Panc1 (cell line): ENCODE data around the gene PTPRK. TPM values are rescaled to one million over a fixed set of nuclear protein-coding genes. Genes with fewer than 3 reads are reported as not detected.

Experiments
- ATAC-seq: fragments of 200-7000 bp; cut with Tn5 transposase; 2 replicates; pipeline ENCODE4 v1.9.1; 2020; ENCODE audit warnings: mild to moderate bottlenecking, moderate library complexity
- BruUV-seq: library from RNA; stranded (reverse); fragments of 400-500 nt; replicated peaks from 2 replicates; lab custom pipeline; 2021; lab: Mats Ljungman, UMichigan
- CTCF ChIA-PET: fragments of 300-600 bp; sonication (Branson Sonifier 250); formaldehyde crosslinking; loops from one replicate; lab custom pipeline; 2022; ENCODE audit warnings: antibody characterized with exemption; lab: Charles Lee
- POLR2A ChIA-PET: fragments of 300-600 bp; sonication (Branson Sonifier 250); formaldehyde crosslinking; loops from one replicate; lab custom pipeline; 2022; ENCODE audit warnings: antibody characterized with exemption; lab: Charles Lee
- DNase-seq: peaks from one replicate; pipeline ENCODE4 v3.0.0-alpha.2; 2010; ENCODE audit warnings: low read depth, low spot score
- H3K27ac ChIP-seq: 2 replicates; pipeline ENCODE4 v1.5.1; 2011; ENCODE audit warnings: mild to moderate bottlenecking, low read length, inconsistent platforms
- H3K27me3 ChIP-seq: fragments of 200-500 bp; sonication (Bioruptor generic); 2 replicates; pipeline ENCODE4 v1.6.0; 2014; ENCODE audit warnings: low read length, inconsistent platforms; ENCODE audit not compliant: control insufficient read depth, insufficient read depth
- H3K36me3 ChIP-seq: fragments of 200-500 bp; sonication (Bioruptor generic); 2 replicates; pipeline ENCODE4 v1.5.1; 2014; ENCODE audit warnings: inconsistent platforms, mild to moderate bottlenecking, low read length, moderate library complexity; ENCODE audit not compliant: control insufficient read depth, insufficient read depth
- H3K4me1 ChIP-seq: 2 replicates; pipeline ENCODE4 v1.5.1; 2011; ENCODE audit warnings: inconsistent platforms, mild to moderate bottlenecking, low read length, moderate library complexity; ENCODE audit not compliant: control insufficient read depth, insufficient read depth
- H3K4me3 ChIP-seq, 2 experiments: 2 replicates each; pipeline ENCODE4 v1.5.1; 2011 to 2012; ENCODE audit warnings: low read depth in 2 of 2, low read length in 2 of 2, mild to moderate bottlenecking in 2 of 2, inconsistent platforms in 1 of 2, moderate library complexity in 1 of 2
- H3K9me3 ChIP-seq: fragments of 200-500 bp; sonication (Bioruptor generic); 2 replicates; pipeline ENCODE4 v1.5.1; 2014; ENCODE audit warnings: low read depth, mild to moderate bottlenecking, inconsistent platforms, low read length, moderate library complexity; ENCODE audit not compliant: control insufficient read depth, insufficient read depth
- POLR2AphosphoS5 ChIP-seq: IDR thresholded peaks from 2 replicates; pipeline ENCODE4 v1.6.1; 2012; ENCODE audit warnings: mild to moderate bottlenecking, low read depth, low read length, moderate library complexity
- REST ChIP-seq, 2 experiments: IDR thresholded peaks; 2 replicates each; pipeline ENCODE4 v1.6.1; 2011 to 2012; ENCODE audit warnings: low read depth in 2 of 2, control low read depth in 1 of 2, low read length in 1 of 2, mild to moderate bottlenecking in 1 of 2, moderate library complexity in 1 of 2; ENCODE audit not compliant: insufficient read depth in 1 of 2
- SIN3A ChIP-seq: IDR thresholded peaks from 2 replicates; pipeline ENCODE4 v1.6.1; 2012; ENCODE audit warnings: low read depth, mild to moderate bottlenecking, low read length, moderate library complexity, borderline replicate concordance; ENCODE audit not compliant: insufficient read depth
- TCF7L2 ChIP-seq: IDR thresholded peaks from 2 replicates; pipeline ENCODE4 v1.6.1; 2011; ENCODE audit warnings: mild to moderate bottlenecking, low read depth, low read length, inconsistent platforms
- in situ Hi-C: cut with HindIII; loops from 2 replicates; pipeline ENCODE4 v1.10.0; 2016; ENCODE audit warnings: low sequenced_read_pairs, low pct_unique_long_range_greater_than_20kb
- intact Hi-C: fragments of 100-400 bp; cut with micrococcal nuclease; formaldehyde crosslinking; loops from one replicate; pipeline ENCODE4 v1.10.0; 2022; ENCODE audit not compliant: unreplicated experiment
- total RNA-seq: library from RNA; stranded (reverse); gene quantifications from one replicate; pipeline ENCODE4 v1.2.1, GENCODE V29; 2021; ENCODE audit not compliant: unreplicated experiment
- TF ChIP-seq, protein P1 (sequence below): fragments of 450-650 bp; IDR thresholded peaks from 2 replicates; pipeline ENCODE4 v1.5.1; 2017; ENCODE audit warnings: mild to moderate bottlenecking

PTPRK gene
- total RNA-seq, 1 experiment from 2014 or later: 61.8 TPM

DNA sequence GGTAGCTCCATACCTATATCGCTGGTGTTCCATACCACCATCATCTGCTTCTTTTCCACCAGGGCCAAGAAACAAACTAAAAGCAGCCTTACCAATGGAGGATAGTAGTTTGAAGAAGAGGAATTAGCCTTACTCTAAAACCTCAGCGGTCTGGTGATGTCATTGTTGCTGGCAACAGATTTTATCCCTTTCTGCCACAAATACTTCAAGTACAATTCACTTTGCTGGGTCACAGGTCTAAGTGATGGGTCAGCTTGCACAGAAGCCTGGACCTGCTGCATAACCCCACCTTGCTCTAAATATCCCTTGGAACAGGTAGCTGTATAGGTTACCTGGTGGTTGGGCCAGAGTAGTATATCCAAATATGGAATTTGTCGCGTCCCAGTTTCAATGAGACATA, 566.3 kb downstream of the PTPRK start:
- Histone ChIP-seq H3K4me3 (no peak overlapping the region), H3K9me3 (no peaks in the 10 kb centered on the region), H3K36me3 (no peaks in the 10 kb centered on the region), H3K4me1 (no peaks in the 10 kb centered on the region), H3K27ac (no peak overlapping the region), H3K27me3 (no peaks in the 10 kb centered on the region)
- ChIA-PET POLR2A (no interaction called here), CTCF (no interaction called here)
- no peak for DNase-seq
- in situ Hi-C loops: no loop called here
- intact Hi-C loops: no loop called here
- TF ChIP-seq POLR2AphosphoS5 (no peak), REST (IDR thresholded peaks at IDR 0.05; ENCODE audit: insufficient read depth in 1 of 2, low read depth in 2 of 2, low read length in 1 of 2) (no peak), SIN3A (no peak), TCF7L2 (no peak)
- TF ChIP-seq, protein P1, sequence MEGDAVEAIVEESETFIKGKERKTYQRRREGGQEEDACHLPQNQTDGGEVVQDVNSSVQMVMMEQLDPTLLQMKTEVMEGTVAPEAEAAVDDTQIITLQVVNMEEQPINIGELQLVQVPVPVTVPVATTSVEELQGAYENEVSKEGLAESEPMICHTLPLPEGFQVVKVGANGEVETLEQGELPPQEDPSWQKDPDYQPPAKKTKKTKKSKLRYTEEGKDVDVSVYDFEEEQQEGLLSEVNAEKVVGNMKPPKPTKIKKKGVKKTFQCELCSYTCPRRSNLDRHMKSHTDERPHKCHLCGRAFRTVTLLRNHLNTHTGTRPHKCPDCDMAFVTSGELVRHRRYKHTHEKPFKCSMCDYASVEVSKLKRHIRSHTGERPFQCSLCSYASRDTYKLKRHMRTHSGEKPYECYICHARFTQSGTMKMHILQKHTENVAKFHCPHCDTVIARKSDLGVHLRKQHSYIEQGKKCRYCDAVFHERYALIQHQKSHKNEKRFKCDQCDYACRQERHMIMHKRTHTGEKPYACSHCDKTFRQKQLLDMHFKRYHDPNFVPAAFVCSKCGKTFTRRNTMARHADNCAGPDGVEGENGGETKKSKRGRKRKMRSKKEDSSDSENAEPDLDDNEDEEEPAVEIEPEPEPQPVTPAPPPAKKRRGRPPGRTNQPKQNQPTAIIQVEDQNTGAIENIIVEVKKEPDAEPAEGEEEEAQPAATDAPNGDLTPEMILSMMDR: no peak
- no TSS peak for BruUV-seq
- no peak for ATAC-seq

DNA sequence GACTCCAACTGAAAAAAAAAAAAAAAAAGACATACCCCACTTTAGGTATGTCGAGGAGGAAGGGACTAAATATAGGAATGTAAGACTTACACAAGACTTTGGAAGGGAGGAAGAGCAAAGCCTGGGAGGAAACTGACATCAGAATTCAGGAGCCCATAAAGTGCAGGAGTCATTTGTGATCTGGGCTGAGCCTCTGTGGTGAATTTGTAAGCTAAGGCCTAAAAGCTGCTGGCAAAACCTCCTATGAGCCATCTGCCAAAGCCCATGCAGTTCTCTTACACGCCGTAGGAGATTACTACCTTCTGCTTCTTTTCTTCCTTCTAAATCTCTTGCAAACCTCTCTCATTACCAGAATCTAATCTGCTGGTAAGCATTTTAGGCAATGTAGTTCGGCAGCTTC, 567.6 kb downstream of the PTPRK start:
- ChIA-PET CTCF (no interaction called here), POLR2A (no interaction called here)
- no peaks in the 10 kb centered on the region for H3K4me1 ChIP-seq
- in situ Hi-C loops: no loop called here
- no peak for TF ChIP-seq POLR2AphosphoS5
- no peak for TF ChIP-seq TCF7L2
- no peaks in the 10 kb centered on the region for H3K27me3 ChIP-seq
- DNase-seq: no peak
- intact Hi-C loops: no loop called here
- no TSS peak for BruUV-seq
- H3K27ac ChIP-seq: no peak overlapping the region
- no peak overlapping the region for H3K4me3 ChIP-seq
- H3K9me3 ChIP-seq: no peaks in the 10 kb centered on the region
- no peak for ATAC-seq
- H3K36me3 ChIP-seq: no peaks in the 10 kb centered on the region

- CTCF ChIA-PET: no interaction called here
Measured at GRCh38 chr6:127952176-127952575, 568.2 kb downstream of the PTPRK start.

More at GRCh38 chr6:127952176-127952575, 568.2 kb downstream of the PTPRK start:
- Histone ChIP-seq H3K9me3 (no peaks in the 10 kb centered on the region), H3K27ac (no peak overlapping the region), H3K27me3 (no peaks in the 10 kb centered on the region), H3K36me3 (no peaks in the 10 kb centered on the region), H3K4me3 (no peak overlapping the region), H3K4me1 (no peaks in the 10 kb centered on the region)
- DNase-seq (no peak), ATAC-seq (no peak)
- TF ChIP-seq REST (IDR thresholded peaks at IDR 0.05; ENCODE audit: insufficient read depth in 1 of 2, low read depth in 2 of 2, low read length in 1 of 2) (no peak), TCF7L2 (no peak), POLR2AphosphoS5 (no peak), SIN3A (no peak)
- TF ChIP-seq, protein P1: no peak
- POLR2A ChIA-PET: no interaction called here
- no TSS peak for BruUV-seq
- intact Hi-C loops: no loop called here
- in situ Hi-C loops: no loop called here
